ENCODE results near the gene PLSCR5.
A peak's percentile ranks its signal among the peaks of the same experiment; 100 is the strongest.

PLSCR5 gene

DNA sequence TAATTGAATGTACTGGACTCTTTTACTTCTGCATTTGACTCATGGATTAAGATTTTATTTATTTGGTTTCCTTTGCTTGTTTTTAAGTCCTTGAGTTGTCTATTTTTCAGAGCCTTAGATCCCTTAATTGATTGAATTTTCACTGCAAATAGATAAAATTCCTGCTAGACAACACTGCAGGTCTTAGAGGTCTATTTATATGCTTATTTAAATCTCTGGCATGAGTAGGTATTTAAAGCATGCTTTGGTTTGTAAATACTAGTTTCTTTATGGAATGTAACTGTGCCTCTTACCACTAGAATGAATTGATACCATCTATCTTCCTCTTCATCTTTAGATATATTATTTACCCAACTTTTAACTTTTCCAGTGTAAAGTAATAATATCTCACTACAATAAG, 20.0 kb downstream of the PLSCR5 start:
- no peak for DNase-seq

DNA sequence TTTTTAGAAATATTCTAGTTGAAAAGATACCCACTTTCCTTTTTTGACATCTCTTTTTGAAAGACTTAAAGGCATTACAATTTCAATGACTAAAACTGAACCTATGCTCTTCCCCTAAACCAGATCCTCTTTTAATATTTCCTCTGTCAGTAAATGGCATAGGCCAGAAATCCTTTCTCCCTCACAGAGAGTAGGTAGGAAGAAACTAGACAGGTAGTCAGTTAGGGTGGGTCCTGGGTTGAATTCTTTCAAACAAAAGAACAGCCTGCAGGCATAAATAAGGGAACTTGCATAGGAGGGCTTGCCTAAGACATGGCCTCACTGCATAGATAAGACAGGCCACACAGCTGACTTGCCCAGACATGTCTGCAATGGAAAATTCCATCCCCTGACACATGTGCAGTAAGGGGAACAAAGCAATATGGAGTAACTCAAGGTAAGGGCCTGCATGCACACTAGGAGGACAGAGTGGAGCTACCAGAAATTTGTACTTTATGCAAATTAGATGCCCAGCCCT, 23.1 kb downstream of the PLSCR5 start:
- DNase-seq = no peak

DNA sequence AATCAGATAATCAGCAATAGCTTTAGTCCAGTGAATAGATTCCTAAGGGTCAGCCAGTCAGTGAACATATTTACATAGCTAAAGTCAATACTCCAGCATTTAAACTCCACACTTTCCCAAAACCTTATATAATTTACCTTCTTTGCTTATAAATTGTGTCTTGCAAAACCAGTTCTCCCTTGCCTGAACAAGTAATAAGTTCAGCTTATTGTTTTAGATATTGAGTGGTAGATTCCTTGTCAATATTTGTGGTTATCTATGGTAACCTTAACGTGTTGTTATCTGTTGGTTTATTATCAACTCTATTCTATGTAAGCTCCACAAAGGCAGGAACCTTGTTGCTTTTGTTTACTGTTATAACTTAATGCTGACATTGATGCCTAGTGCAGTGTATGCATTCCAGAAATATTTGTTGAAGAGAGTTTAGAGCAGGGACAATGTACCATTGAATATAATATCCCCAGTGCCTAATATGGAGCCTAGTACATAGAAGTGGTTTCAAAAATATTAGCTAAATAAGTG, 24.0 kb downstream of the PLSCR5 start:
- DNase-seq = no peak

DNA sequence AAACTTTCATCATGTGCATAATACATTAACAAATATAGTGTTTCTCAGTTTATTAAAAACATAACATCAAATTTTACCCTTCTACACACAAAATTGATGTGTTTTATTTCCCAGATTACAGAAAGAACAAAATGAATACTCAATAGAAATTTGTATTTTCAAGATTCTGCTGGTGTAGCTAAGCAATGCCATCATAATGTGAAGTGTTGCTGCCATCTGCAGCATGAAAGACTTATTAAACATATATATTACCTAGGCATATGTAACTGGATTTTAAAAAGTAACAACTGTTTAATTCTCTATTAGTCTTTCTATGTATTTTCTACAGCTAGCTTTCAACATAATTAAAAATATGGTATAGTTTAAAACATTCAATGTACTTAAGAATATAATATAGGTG, 27.5 kb downstream of the PLSCR5 start:
- peak in 3 of 51 donors; percentile 5 to 6 (median 5) for DNase-seq

DNA sequence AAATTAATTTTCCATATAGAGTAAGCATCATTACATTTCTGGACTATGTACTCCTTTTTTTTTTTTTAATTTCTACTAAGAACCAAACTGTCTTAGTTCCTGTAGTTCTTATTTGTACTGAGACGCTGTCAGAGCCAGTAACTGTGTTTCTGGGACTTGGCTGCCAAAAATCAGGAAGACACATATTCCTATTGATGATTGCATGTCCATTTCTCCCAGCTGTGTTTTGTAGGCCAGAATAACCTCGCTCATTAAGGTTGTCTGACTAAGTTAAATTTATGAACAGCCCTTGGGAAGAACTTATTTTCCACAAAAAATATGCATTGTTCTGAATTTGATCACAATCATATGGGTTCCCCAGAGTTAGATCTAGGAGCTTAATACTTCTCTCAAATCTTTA, 29.5 kb downstream of the PLSCR5 start:
- no peak for DNase-seq

DNA sequence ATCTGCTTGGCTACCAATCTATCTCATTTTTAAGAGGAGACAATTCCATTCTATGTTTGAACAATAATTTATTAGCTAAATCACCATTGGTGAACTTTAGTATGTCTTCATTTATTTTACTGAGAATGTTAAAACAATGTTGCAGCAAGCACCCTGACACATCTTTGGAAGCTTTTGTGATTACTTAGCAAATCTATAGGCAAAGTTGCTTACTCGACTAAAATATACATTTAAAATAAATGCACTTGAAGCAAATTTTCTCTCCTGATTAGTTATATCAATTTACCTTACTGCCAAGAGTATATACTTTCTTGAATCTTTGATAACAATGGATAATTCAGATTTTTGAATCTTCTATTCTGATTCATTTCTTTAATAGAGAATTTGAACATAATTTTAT, 31.0 kb downstream of the PLSCR5 start:
- no peak for DNase-seq

DNA sequence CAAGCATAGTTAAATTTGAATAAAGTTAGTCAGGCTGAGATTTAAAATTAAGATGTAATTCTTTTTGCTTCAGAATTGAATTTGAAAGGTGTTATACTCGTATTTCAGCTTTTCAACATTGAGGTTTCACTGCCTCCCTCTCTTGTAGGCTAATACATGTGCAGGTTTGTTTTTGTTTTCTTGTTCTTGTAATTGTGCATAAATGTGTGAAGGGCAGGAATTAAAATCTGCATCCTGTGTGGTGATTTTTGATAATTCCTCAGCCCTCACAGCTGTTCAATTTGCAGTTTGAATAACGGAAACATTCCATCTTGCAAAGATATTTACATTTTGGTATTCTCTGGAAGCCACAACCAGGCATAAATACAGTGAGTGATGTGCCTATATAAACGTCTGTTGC, 35.8 kb downstream of the PLSCR5 start:
- no peak for DNase-seq

DNA sequence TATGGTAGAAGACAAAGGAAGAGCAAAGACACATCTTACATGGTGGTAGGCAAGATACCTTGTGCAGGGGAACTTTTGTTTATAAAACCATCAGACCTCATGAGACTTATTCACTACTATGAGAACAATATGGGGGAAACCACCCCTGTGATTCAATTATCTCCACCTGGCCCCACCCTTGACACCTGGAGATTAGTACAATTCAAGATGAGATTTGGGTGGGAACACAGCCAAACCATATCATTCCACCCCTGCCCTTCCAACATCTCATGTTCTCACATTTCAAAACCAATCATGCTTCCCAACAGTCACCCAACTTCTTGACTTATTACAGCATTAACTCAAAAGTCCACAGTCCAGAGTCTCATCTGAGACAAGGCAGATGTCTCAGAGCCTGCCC, 39.0 kb downstream of the PLSCR5 start:
- DNase-seq = no peak

DNA sequence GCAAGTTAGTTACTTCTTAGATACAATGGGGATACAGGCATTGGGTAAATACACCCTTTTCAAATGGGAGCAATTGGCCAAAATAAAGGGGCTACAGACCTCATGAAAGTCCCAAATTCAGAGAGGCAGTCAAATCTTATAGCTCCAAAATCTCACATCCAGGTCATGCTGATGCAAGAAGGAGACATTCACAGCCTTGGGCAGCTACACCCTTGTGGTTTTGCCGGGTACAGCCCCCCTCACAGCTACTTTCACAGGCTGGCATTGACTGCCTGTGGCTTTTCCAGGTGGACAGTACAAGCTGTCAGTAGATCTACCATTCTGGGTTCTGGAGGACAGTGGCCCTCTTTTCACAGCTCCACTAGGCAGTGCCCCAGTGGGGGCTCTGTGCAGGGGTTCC, 43.3 kb downstream of the PLSCR5 start:
- no peak for DNase-seq

DNA sequence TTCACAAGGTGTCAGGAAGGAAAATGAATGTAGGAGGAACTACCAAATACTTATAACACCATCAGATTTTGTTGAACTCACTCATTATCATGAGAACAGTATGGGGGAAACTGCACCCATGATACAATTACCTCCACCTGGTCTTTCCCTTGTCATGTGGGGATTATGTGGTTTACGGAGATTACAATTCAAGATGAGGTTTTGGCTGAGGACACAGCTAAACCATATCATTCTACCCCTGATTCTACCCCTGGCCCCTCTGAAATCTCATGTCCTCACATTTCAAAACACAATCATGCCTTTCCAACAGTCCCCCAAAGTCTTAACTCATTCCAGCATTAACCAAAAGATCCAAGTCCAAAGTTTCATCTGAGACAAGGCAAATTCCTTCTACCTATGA, 43.7 kb downstream of the PLSCR5 start:
- DNase-seq = no peak

DNA sequence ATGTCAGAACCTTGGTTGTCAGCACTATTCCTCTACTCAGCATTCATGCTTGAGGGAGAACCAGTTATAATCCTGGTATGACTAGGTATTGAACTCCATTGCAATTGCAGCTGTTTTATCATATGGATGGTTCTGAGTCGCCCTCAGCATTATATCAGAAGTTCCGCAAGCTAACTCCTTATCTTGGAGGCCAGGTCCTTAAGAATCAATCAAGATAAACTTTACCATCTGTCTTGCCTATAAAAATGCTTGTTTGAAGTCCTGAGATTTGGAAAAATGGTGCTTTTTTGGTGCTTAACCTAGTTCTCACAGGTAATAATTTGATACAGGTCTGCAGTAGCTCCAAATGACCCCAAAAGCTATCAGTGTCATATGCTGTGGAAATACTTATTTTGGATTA, 44.5 kb downstream of the PLSCR5 start:
- no peak for DNase-seq

DNA sequence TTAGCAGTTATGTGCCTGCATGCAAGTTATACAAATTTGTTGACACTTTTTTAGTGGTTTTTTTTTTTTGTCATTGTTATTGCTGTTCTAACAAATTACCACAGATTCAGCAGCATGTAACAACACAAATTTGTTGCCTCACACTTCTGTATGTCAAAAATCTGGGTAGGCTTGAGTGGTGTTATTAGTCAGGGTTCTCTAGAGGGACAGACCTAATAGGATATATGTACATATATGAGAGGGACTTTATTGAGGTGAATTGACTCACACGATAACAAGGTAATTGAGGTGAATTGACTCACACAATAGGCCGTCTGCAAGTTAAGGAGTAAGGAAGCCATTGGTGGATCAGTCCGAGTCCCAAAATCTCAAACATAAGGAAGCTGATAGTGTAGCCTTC, 45.8 kb downstream of the PLSCR5 start:
- no peak for DNase-seq

DNA sequence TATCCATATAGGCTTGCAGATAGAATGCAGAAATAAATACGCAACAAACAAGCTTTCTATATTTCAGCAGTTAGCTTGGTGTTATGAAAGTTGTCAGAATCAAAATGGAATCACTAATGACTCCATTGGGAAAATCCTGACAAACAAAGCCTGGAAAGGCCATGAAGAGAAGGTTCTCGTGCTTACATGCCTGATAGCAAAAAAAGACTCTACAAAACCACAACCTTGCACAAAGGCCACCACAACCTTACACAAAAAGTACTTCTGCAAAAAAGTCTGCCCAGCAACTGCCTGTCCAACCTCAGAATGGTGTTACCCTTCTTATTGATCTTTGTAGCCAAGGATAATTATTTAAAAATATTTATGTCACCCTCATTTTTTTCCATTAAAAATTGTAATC, 46.4 kb downstream of the PLSCR5 start:
- DNase-seq = no peak

DNA sequence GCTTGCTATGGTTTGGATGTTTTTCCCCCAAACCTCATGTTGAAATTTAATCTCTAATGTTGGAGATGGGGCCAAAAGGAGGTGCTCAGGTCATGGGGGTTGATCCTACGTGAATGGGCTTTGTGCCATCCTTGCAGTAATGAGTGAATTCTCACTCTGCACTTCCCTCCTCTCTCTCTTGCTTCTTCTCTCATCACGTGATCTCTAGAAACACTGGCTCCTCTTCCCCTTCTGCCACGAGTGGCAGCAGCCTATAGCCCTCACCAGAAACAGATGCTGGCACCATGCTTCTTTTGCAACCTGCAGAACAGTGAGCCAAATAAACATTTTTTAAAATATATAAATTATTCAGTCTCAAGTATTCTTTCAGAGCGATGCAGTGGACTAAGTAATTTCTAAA, 47.4 kb downstream of the PLSCR5 start:
- DNase-seq = no peak

DNA sequence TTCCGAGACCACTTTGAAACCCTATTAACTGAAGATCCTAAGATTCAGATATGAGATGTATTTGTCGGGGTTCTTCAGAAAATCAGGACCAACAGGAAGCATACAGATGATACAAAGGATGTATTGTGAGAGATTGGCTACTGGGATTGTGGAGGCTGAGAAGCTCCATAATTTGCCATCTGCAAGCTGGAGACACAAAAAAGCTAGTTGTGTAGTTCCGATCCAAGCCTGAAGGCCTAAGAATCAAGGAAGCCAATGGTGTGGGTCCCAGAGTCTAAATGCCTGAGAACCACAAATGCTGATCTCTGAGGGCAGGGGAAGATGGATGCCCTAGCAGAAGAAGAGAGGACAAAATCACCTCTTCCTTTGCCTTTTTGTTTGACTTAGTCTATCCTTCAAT, 49.8 kb downstream of the PLSCR5 start:
- no peak for DNase-seq

DNA sequence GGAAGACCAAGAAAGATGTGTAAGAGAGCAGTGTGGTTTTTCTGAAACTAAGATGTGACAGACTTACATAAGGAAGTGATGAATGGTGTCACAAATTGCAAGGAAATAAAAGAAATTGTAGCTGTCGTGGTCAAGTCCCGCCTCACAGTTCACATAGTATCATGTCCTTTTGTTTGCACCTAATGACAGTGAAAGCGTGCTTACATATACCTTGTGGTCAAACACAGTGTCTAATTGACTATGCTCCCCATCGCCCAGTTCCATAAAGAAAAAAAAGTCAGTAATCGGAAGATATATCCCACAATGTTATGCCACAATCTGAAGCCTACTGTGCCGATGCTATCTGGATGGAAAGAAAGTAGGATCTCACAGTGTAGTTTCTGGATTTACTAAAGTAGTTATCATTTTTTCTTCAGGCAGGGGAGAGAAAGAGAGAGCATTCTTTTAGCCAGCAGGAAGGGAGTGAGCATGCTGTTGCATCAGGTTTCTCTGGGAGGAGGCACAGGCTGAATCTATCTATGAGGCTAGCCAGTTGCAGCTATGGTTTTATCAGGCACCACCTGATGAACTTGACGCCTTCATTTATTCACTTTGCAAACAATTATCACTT, 50.9 kb downstream of the PLSCR5 start:
- no peak for DNase-seq

DNA sequence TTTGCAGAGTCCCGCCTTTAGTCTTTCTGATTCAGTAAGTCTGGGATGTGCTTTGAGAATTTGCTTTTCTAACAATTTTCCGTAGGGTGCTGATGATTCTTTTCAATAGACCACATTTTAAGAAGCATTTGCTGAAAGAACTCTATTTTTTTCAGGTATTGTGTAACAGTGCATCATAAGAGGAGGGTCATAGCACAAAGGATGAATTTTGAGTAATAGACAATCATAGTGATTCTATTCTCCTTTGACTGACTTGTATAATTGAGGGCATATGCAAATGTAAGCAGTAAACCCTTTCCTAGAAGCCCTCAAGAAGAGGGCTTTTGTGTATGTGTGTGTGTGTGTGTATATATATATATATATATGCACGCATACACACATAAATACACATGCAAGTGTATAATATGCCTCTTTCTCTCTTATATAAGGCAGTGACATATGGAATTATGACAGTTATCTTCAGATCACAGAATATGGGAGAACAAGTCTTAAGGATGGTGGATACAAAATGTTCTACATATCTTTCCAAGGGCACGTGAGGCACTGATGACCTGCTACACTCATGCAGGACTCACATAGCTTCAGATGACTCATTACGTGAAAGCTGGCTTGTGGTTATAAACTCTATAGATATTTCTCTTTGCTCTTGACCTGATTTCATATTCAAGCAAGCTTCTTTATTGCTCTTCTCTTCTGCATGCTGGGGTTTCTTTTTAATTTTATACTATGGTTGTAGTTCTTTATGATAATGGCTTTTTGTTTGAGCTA, 54.2 kb downstream of the PLSCR5 start:
- DNase-seq = no peak

DNA sequence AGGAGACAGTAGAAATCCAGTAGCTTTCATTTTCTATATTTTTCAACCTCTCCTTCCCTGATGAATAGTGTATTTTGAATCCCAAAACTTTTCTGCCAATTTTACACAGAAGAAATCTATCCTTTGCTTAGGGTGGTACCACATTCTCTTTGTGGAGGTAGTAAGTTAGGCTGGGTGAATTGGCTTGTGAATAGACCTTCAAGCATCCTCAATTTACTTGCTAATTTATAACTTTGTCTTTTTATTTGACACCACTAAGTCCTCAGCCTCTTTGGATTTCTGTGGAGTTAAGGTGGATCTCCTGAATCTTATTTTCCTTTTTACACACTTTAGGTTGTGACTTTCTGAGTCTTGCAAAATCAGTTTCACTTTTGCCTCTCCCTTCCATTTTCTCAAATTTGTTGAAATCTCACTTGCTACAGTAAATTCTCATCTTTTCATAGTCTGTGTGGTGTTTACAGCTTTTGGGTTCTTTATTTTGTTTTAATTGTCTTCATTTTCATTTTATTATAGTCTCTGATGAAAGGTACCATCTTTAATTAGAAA, 55.0 kb downstream of the PLSCR5 start:
- no peak for DNase-seq

DNA sequence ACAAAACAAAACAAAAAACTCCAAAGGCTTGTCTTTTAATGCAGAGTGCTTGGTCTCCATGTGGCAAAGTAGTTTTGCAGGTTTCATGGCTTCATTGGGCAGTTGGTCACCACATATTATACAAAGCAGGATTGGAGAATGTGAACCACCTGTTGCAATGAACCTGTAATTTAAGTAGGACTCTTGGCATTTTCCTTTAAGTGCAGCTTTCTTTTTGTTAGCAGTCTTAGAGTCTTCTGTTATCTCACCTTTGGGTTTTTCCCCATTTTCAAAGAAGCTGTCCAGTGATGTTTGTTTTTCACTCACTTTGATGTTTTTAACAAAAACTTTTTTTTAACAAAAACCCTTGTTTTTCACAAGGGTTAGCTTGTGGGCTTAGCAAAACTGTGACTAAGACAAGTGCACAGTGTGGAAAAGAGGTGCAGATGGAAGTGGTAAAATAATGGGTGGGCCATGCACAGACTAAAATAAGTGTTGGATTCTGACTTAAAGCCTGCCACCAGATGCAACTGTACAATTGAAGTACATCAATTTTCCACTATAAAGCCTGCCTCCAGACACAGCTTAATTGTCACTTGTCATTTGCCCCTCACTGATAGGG, 57.8 kb downstream of the PLSCR5 start:
- DNase-seq = no peak

DNA sequence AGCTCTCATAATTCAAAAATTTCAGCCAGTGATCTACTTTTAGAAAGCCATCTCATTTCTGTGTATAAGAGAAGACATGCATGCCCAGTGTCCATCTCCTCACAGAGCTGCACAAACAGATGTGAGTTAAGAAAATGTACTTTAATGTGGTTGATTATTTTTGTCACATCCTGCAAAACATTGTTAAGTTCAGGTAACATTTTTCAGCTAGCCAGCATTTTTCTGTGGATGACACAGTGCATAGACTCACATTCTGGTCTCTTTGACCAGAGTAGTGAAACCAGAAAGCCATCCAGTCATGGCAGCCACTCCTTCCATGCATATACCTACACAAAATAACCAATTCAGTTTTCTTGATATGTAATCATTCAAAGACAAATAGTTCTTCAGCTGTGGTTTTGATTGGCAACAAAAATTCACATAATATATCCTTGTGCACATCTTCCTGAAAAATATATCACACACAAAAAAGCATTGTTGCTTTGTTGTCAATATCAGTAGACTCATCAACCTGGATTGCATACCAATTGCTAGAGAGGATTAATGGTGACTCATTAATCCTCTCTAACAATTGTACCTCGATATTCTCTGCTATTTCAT, 58.7 kb downstream of the PLSCR5 start:
- DNase-seq = no peak

DNA sequence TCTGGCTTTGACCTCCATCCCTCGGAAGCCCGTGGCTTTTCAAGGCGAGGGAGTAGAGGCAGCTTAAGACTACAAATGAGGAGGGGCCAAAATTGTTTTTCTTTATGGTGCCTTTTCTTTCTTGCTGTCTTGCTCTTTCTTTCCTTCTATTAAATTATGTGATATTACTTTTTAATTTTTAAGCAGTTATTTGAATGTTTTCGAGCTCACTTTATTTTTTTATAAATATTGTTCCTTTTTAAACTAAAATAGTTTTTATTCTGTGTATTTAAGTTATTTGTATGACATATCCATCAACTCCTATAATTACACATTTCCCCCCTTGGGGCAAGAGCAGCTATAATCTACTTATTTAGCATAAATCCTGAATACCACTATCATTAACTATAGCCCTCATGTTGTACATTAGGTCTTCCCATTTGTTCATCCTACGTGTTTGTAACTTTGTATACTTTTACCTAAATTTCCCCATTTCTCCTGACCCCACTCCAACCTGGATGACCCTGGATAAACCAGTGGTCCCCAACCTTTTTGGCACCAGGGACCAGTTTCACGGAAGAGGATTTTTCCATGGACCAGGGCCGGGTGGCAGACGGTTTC, 60.1 kb downstream of the PLSCR5 start:
- DNase-seq = no peak

All from hypothalamus (tissue), 51 donors.